HepG2 (cell line): Measurements from ENCODE around the gene TYMP.
A peak's percentile ranks its signal among the peaks of the same experiment; 100 is the strongest.

Experiments
- ATM ChIP-seq: fragments of 450-650 bp; IDR thresholded peaks from 2 replicates; pipeline ENCODE4 v1.7.1; 2017; ENCODE audit warnings: mild to moderate bottlenecking, borderline replicate concordance
- PITX1 ChIP-seq: sonication (generic); formaldehyde crosslinking; IDR thresholded peaks from 2 replicates; pipeline ENCODE4 v1.5.1; 2020; ENCODE audit warnings: mild to moderate bottlenecking, missing genetic modification reagents
- TF ChIP-seq, protein P1 (sequence below): sonication (generic); formaldehyde crosslinking; IDR thresholded peaks from 2 replicates; pipeline ENCODE4 v1.4.0; 2020; ENCODE audit warnings: missing genetic modification reagents
- TF ChIP-seq, protein P2 (sequence below), 2 experiments: sonication (generic) in 1 of 2; formaldehyde crosslinking in 1 of 2; IDR thresholded peaks; 2 replicates each; pipeline versions ENCODE4 v1.5.1 to v1.6.1; 2011 to 2020; ENCODE audit warnings: borderline replicate concordance in 1 of 2, low read depth in 1 of 2, low read length in 1 of 2, mild to moderate bottlenecking in 1 of 2, missing genetic modification reagents in 1 of 2, moderate library complexity in 1 of 2
- TF ChIP-seq, protein P3 (sequence below): sonication (generic); formaldehyde crosslinking; IDR thresholded peaks from 2 replicates; pipeline ENCODE4 v1.4.0; 2020; ENCODE audit warnings: low read depth, mild to moderate bottlenecking, missing genetic modification reagents
- TF ChIP-seq, protein P4 (sequence below): sonication (generic); formaldehyde crosslinking; IDR thresholded peaks from 2 replicates; pipeline ENCODE4 v1.4.0; 2020; ENCODE audit warnings: missing genetic modification reagents

DNA sequence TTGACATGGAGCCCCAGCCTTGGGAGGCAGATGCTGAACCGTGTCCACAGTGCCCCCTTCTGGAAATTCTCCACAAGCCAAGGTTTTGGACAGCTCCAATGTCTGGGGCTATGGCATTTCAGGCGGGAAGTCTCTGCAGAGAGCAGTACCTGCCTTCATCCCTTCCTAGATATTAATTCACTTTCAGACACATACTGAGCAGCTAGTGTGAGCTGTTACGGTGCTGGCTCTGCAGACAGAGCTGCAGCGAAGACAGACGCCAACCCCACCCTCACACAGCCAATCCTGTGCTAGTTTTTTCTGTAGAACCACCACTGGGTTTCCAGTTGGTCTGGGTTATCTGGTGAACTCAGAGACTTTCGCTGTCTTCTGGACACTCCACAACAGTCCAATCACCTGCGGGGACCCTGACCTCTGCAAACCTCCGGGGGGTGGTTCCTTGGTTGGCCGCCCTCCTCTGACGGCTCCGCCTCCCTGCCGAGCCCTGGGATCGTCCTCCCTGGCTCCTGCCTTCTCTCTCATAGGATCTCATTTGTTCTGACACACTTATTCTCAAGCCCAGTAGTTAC, 31.4 kb downstream of the TYMP start:
- TF ChIP-seq PITX1 (CRISPR knock-in tag) (no peak), ATM (no peak)
- TF ChIP-seq, protein P1, sequence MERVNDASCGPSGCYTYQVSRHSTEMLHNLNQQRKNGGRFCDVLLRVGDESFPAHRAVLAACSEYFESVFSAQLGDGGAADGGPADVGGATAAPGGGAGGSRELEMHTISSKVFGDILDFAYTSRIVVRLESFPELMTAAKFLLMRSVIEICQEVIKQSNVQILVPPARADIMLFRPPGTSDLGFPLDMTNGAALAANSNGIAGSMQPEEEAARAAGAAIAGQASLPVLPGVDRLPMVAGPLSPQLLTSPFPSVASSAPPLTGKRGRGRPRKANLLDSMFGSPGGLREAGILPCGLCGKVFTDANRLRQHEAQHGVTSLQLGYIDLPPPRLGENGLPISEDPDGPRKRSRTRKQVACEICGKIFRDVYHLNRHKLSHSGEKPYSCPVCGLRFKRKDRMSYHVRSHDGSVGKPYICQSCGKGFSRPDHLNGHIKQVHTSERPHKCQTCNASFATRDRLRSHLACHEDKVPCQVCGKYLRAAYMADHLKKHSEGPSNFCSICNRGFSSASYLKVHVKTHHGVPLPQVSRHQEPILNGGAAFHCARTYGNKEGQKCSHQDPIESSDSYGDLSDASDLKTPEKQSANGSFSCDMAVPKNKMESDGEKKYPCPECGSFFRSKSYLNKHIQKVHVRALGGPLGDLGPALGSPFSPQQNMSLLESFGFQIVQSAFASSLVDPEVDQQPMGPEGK (CRISPR knock-in tag): peak; percentile 62
- TF ChIP-seq, protein P2, sequence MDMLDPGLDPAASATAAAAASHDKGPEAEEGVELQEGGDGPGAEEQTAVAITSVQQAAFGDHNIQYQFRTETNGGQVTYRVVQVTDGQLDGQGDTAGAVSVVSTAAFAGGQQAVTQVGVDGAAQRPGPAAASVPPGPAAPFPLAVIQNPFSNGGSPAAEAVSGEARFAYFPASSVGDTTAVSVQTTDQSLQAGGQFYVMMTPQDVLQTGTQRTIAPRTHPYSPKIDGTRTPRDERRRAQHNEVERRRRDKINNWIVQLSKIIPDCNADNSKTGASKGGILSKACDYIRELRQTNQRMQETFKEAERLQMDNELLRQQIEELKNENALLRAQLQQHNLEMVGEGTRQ (IDR thresholded peaks at IDR 0.05; ENCODE audit: low read depth, low read length): no peak
- TF ChIP-seq, protein P2 (CRISPR knock-in tag; IDR thresholded peaks at IDR 0.05; ENCODE audit: borderline replicate concordance): no peak
- TF ChIP-seq, protein P3, sequence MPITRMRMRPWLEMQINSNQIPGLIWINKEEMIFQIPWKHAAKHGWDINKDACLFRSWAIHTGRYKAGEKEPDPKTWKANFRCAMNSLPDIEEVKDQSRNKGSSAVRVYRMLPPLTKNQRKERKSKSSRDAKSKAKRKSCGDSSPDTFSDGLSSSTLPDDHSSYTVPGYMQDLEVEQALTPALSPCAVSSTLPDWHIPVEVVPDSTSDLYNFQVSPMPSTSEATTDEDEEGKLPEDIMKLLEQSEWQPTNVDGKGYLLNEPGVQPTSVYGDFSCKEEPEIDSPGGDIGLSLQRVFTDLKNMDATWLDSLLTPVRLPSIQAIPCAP (CRISPR knock-in tag): no peak
- TF ChIP-seq, protein P4, sequence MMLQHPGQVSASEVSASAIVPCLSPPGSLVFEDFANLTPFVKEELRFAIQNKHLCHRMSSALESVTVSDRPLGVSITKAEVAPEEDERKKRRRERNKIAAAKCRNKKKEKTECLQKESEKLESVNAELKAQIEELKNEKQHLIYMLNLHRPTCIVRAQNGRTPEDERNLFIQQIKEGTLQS (CRISPR knock-in tag): no peak
